Naive thymus-derived CD4-positive, alpha-beta T cell (primary cell): Measurements from ENCODE around the gene EFNA1. TPM values are rescaled to one million over a fixed set of nuclear protein-coding genes. Genes with fewer than 3 reads are reported as not detected.
A peak's percentile ranks its signal among the peaks of the same experiment; 100 is the strongest.
"Not testable (repeated sequence)": the region's sequence is repeated elsewhere in the genome, so short reads cannot be mapped to it uniquely, and the experiment has no call there.

Source experiments
- ATAC-seq: fragments of 150-1000 bp; cut with Tn5 transposase; 2 replicates; pipeline ENCODE4 v1.10.0; 2021; ENCODE audit warnings: mild to moderate bottlenecking, moderate library complexity
- CTCF ChIA-PET: fragments of 350-600 bp; sonication (Branson Sonifier 250); formaldehyde crosslinking; loops from one replicate; lab custom pipeline; 2021; ENCODE audit warnings: antibody characterized with exemption; lab: Charles Lee
- POLR2A ChIA-PET: fragments of 350-600 bp; sonication (Branson Sonifier 250); formaldehyde crosslinking; loops from one replicate; lab custom pipeline; 2021; ENCODE audit warnings: antibody characterized with exemption, inconsistent platforms; lab: Charles Lee
- DNase-seq, 9 donors: peaks; one replicate each; pipeline versions ENCODE4 v3.0.0 to v3.0.0-alpha.2; 2020 to 2022; ENCODE audit warnings: mixed read lengths in 1 of 9
- H3K27ac ChIP-seq: one replicate; pipeline ENCODE4 v1.7.0; 2013; ENCODE audit warnings: mild to moderate bottlenecking, low read depth, low read length, moderate library complexity
- H3K27me3 ChIP-seq, 2 donors: one replicate each; pipeline ENCODE4 v1.7.0; 2013; ENCODE audit warnings: low read length in 2 of 2, mild to moderate bottlenecking in 2 of 2, moderate library complexity in 2 of 2; ENCODE audit not compliant: control insufficient read depth in 2 of 2, insufficient read depth in 2 of 2
- H3K36me3 ChIP-seq, 3 experiments: 1 replicate in 2 of 3; 2 replicates in 1 of 3; pipeline ENCODE4 v1.7.0; 2013; ENCODE audit warnings: low read length in 3 of 3, mild to moderate bottlenecking in 3 of 3, moderate library complexity in 1 of 3; ENCODE audit not compliant: insufficient read depth in 3 of 3, control insufficient read depth in 2 of 3
- H3K4me1 ChIP-seq, 2 donors: one replicate each; pipeline ENCODE4 v1.7.0; 2013; ENCODE audit warnings: low read length in 2 of 2, mild to moderate bottlenecking in 2 of 2, moderate library complexity in 1 of 2; ENCODE audit not compliant: control insufficient read depth in 2 of 2, insufficient read depth in 2 of 2
- H3K4me3 ChIP-seq: 2 replicates; pipeline ENCODE4 v1.7.0; 2013; ENCODE audit warnings: mild to moderate bottlenecking, low read length
- H3K9me3 ChIP-seq, 3 experiments: 1 replicate in 2 of 3; 2 replicates in 1 of 3; pipeline ENCODE4 v1.7.0; 2013; ENCODE audit warnings: low read length in 3 of 3; ENCODE audit not compliant: control insufficient read depth in 2 of 3
- H3K27ac Mint-ChIP-seq, 9 donors: one replicate each; pipeline ENCODE4 v1.8.0; 2020 to 2022; ENCODE audit warnings: mixed read lengths in 9 of 9, mild to moderate bottlenecking in 8 of 9, moderate library complexity in 5 of 9, inconsistent platforms in 2 of 9
- H3K27me3 Mint-ChIP-seq, 5 donors: one replicate each; pipeline ENCODE4 v1.8.0; 2021 to 2022; ENCODE audit warnings: mixed read lengths in 5 of 5, mild to moderate bottlenecking in 1 of 5
- H3K36me3 Mint-ChIP-seq, 5 donors: one replicate each; pipeline ENCODE4 v1.8.0; 2020 to 2022; ENCODE audit warnings: mixed read lengths in 5 of 5, mild to moderate bottlenecking in 3 of 5, inconsistent platforms in 1 of 5
- H3K4me1 Mint-ChIP-seq, 7 donors: one replicate each; pipeline ENCODE4 v1.8.0; 2020 to 2022; ENCODE audit warnings: mixed read lengths in 7 of 7, mild to moderate bottlenecking in 3 of 7, inconsistent platforms in 1 of 7
- H3K4me3 Mint-ChIP-seq, 10 donors: one replicate each; pipeline ENCODE4 v1.8.0; 2020 to 2022; ENCODE audit warnings: mild to moderate bottlenecking in 10 of 10, mixed read lengths in 10 of 10, moderate library complexity in 6 of 10, inconsistent platforms in 2 of 10
- H3K9me3 Mint-ChIP-seq, 11 donors: one replicate each; pipeline ENCODE4 v1.8.0; 2020 to 2022; ENCODE audit warnings: mixed read lengths in 11 of 11, mild to moderate bottlenecking in 4 of 11, inconsistent platforms in 1 of 11, moderate library complexity in 1 of 11
- intact Hi-C, 2 donors: fragments of 100-400 bp; cut with micrococcal nuclease; formaldehyde crosslinking; loops; one replicate each; pipeline ENCODE4 v1.15.1; 2023
- polyA plus RNA-seq, 2 donors: library from polyadenylated mRNA; unstranded; fragments of 300-500 nt; fragmentation: Illumina TruSeq; gene quantifications; one replicate each; pipeline ENCODE4 v1.2.3, GENCODE V29; 2021
- total RNA-seq, 6 experiments: library from RNA in 5 of 6; stranded (reverse) in 5 of 6; gene quantifications; 1 replicate in 5 of 6; 2 replicates in 1 of 6; pipeline ENCODE4 v1.2.3 and lab custom pipeline; 2021 to 2026

The EFNA1 gene
- total and polyA plus RNA-seq, 7 experiments from 2014 or later = 4.0 to 16.8 (median 7.1) TPM; not detected in 1

DNA sequence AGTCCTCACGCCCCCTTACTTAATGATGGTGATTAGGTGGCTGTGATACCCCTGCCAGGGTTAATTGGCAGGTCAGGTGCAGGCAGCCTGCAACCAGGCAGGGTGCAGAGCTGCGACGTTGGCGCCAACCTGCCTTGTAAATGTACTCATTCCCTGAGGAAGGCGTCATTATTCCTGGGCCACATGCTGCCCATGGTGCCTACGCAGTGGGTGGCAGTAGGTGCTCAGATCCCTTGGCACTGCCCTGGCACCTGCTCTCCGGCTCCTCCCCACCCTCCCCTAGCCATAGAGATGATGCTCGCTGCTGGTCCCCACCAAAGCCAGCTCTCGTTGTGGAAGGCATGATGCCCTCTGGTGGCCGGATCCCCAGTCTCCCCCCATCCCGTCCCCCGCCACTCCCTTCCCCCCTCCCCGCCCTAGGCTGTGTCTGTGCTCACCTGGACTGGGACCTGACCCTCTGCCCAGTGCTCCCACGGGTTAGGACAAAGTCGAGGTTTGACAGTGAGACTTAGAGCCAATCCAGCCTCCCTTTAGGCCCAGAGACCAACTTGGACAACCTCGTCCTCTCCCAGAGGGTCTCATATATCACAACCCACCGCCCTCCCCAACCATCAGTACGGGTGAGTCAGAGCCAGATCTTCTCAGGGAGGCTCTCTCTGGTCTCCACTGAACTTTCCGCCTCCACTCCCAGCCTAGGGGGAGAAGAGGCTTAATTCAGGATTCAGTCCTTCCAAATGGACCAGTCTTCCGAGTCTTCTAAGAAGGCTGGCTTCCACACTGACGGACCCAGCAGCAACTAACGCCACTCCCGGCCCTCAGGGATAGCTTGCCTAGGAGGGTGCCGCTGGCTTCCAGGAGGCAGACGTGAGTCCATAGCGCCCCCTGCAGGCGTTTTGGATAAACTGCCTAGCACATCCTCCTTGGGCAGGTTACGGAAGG is 39.8 kb downstream of the EFNA1 start:
- Histone ChIP-seq H3K27me3 (no peaks in the 10 kb centered on the region), H3K27ac (no peak overlapping the region), H3K4me3 (peak overlapping the region; percentile 45), H3K9me3 (no peaks in the 10 kb centered on the region), H3K36me3 (peaks cover 0 to 20% (median 0%) of the 10 kb centered on the region in 3 experiments), H3K4me1 (peaks cover 10 to 20% of the 10 kb centered on the region in 2 donors)
- Mint-ChIP-seq H3K27ac (peak overlapping the region in 7 of 9 donors; percentile 7 to 68 (median 42)), H3K4me1 (peaks cover 18 to 35% (median 24%) of the 10 kb centered on the region in 7 donors), H3K36me3 (peaks cover 3 to 12% (median 11%) of the 10 kb centered on the region in 5 donors), H3K27me3 (peaks cover 0 to 4% (median 0%) of the 10 kb centered on the region in 5 donors), H3K9me3 (no peaks in the 10 kb centered on the region), H3K4me3 (peak overlapping the region in 9 of 10 donors; percentile 22 to 76 (median 66))
- DNase-seq (peak; percentile 69 to 83 (median 81)), ATAC-seq (peak; percentile 85)
- POLR2A ChIA-PET = interaction anchor here (0.8 to 1.7 kb wide), 4 partner anchors 32 to 76 kb away, joined by 3 to 5 read pairs (median 4); partner anchors contain the start of gene SLC50A1
- intact Hi-C loops = loop anchor here (1.0 kb wide), 3 partner anchors 27 to 76 kb away; partner anchors contain the start of gene DPM3 (in 1 of the 2)
- CTCF ChIA-PET = interaction anchor here (0.9 to 6.6 kb wide), 4 partner anchors 72 to 114 kb away, joined by 3 to 88 read pairs (median 7); no protein-coding TSS in a partner anchor

DNA sequence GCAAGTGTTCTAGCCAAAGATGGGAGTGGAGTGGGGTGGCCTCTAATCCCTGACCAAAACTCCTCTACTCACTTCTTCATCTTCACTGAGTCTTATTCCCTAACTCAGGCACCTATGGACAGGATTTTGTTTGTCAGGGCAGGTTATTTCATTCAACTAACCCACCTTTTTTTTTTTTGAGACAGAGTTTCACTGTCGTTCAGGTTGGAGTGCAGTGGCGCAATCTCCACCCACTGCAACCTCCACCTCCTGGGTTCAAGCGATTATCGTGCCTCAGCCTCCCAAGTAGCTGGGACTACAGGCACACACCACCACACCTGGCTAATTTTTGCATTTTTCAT is 40.4 kb downstream of the EFNA1 start:
- peak overlapping the region in 6 of 9 donors; percentile 7 to 68 (median 40) for H3K27ac Mint-ChIP-seq
- Histone ChIP-seq H3K4me1 (peaks cover 12 to 22% of the 10 kb centered on the region in 2 donors), H3K36me3 (peaks cover 0 to 24% (median 0%) of the 10 kb centered on the region in 3 experiments)
- H3K27me3 Mint-ChIP-seq, H3K27ac ChIP-seq, ATAC-seq, H3K27me3 ChIP-seq, H3K9me3 Mint-ChIP-seq, H3K9me3 ChIP-seq, H3K4me3 ChIP-seq, DNase-seq: not testable (repeated sequence)
- intact Hi-C loops = loop anchor here in 1 of 2 donors (1.0 kb wide), 1 partner anchor 77 kb away; no protein-coding TSS in a partner anchor
- H3K4me3 Mint-ChIP-seq = peak overlapping the region in 5 of 10 donors; percentile 22 to 76 (median 66)
- POLR2A ChIA-PET = interaction anchor here (0.8 to 1.2 kb wide), 2 partner anchors 33 to 62 kb away, joined by 3 to 4 read pairs; partner anchors contain the start of gene SLC50A1
- H3K36me3 Mint-ChIP-seq = peaks cover 3 to 12% (median 11%) of the 10 kb centered on the region in 5 donors
- H3K4me1 Mint-ChIP-seq = peaks cover 20 to 40% (median 27%) of the 10 kb centered on the region in 7 donors
- CTCF ChIA-PET = interaction anchor here (0.9 to 6.6 kb wide), 4 partner anchors 73 to 115 kb away, joined by 3 to 88 read pairs (median 7); no protein-coding TSS in a partner anchor

DNA sequence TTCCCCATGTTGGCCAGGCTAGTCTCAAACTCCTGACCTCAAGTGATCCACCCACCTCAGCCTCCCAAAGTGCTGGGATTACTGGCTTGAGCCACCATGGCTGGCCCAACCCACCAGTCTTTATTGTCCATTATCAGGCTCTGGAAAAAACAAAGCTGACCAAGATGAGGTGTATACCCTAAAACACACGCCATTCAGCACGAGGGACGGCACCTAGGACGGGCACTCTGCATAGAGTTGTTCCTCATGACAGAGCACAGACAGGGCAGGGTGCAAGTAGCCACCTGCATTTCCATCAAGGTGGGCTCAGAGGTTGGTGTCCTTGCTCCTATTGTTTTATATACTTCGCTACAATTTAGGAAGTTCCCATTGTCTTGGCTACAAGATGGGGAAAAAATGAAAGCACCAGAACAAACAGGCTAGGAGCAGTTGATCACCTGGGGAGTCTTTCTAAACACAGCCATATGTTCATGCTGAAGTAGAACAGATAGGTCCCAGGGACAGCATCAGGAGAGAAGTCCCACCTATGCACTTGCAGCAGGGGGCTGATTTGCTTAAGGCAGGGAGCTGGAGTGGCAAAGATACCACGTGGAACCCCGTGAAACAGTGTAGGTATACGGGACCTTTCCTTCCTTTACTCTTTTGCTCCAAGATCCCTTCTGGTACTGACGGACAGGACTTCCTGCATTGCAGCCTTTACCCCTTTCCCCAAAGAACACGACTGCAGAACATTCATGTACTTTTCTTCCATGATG is 41.0 kb downstream of the EFNA1 start:
- H3K4me1 Mint-ChIP-seq = peaks cover 26 to 45% (median 32%) of the 10 kb centered on the region in 7 donors
- peak in 1 of 9 donors; percentile 18 for DNase-seq
- H3K27me3 ChIP-seq = no peaks in the 10 kb centered on the region
- H3K9me3 Mint-ChIP-seq = peaks cover 0 to 4% (median 0%) of the 10 kb centered on the region in 11 donors
- H3K36me3 Mint-ChIP-seq = peaks cover 3 to 13% (median 11%) of the 10 kb centered on the region in 5 donors
- no peak overlapping the region for H3K4me3 ChIP-seq
- ChIA-PET POLR2A (interaction anchor here (1.2 kb wide), 1 partner anchor 34 kb away, joined by 4 read pairs; the partner anchor contains the start of gene SLC50A1), CTCF (interaction anchor here (0.5 to 6.6 kb wide), 11 partner anchors 21 to 777 kb away, joined by 3 to 88 read pairs (median 3); partner anchors contain the start of genes MTX1 and PMVK)
- H3K4me1 ChIP-seq = peaks cover 16 to 22% of the 10 kb centered on the region in 2 donors
- no peak for ATAC-seq
- H3K9me3 ChIP-seq = no peaks in the 10 kb centered on the region
- peak overlapping the region in 1 of 9 donors; percentile 65 for H3K27ac Mint-ChIP-seq
- H3K27ac ChIP-seq = no peak overlapping the region
- intact Hi-C loops = loop anchor here in 1 of 2 donors (1.0 kb wide), 1 partner anchor 77 kb away; no protein-coding TSS in a partner anchor
- peaks cover 0 to 24% (median 0%) of the 10 kb centered on the region in 3 experiments for H3K36me3 ChIP-seq
- no peak overlapping the region for H3K4me3 Mint-ChIP-seq
- H3K27me3 Mint-ChIP-seq = peaks cover 0 to 10% (median 0%) of the 10 kb centered on the region in 5 donors

GRCh38 chr1:155169541-155169940 is 41.9 kb downstream of the EFNA1 start:
- intact Hi-C loops = no loop called here

DNA sequence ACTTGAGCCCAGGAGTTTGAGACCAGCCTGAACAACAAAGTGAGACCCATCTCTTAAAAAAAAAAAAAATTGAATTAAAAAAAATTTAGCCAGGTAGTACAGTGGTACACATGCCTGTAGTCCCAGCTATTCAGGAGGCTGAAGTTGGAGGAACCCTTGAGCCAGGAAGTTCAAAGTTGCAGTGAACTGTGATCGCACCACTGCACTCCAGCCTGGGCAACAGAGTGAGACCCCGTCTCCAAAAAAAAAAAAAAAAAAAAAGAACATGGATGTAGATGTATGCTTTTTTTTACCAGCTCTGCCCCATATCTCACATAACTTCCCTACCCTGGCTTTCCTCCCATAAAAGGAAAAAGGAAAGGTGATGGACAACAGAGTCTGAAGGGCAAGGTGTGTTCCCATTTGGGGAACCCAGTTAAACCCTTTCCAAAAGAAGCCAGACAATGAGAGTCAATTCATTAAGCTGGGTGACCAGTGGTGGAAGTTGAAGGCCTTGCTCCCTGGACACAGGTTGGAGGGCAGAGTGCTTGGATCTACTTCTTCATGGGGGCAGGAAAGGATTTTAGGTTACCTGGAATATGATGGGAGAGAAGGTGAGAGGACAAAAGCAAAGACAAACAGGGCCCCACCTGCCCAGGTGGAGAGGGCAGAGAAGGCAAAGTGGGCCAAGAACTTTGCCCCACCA is 42.6 kb downstream of the EFNA1 start:
- Histone ChIP-seq H3K27ac (no peak overlapping the region), H3K27me3 (no peaks in the 10 kb centered on the region), H3K4me3 (no peak overlapping the region), H3K9me3 (no peaks in the 10 kb centered on the region), H3K4me1 (peaks cover 16 to 22% of the 10 kb centered on the region in 2 donors), H3K36me3 (peaks cover 0 to 24% (median 0%) of the 10 kb centered on the region in 3 experiments)
- ATAC-seq (no peak), DNase-seq (no peak)
- CTCF ChIA-PET = interaction anchor here (0.6 to 6.6 kb wide), 5 partner anchors 23 to 385 kb away, joined by 3 to 88 read pairs (median 6); no protein-coding TSS in a partner anchor
- Mint-ChIP-seq H3K9me3 (peaks cover 0 to 4% (median 0%) of the 10 kb centered on the region in 11 donors), H3K27ac (peak overlapping the region in 4 of 9 donors; percentile 32 to 83 (median 68)), H3K27me3 (peaks cover 0 to 10% (median 0%) of the 10 kb centered on the region in 5 donors), H3K36me3 (peaks cover 3 to 17% (median 11%) of the 10 kb centered on the region in 5 donors), H3K4me3 (peak overlapping the region in 3 of 10 donors; percentile 20 to 53 (median 32)), H3K4me1 (peaks cover 31 to 59% (median 45%) of the 10 kb centered on the region in 7 donors)
- POLR2A ChIA-PET = no interaction called here
- intact Hi-C loops = loop anchor here (5.0 kb wide), 2 partner anchors 72 to 152 kb away; partner anchors contain the start of gene RUSC1 (in 1 of the 2)

More at GRCh38 chr1:155169541-155169940, 41.9 kb downstream of the EFNA1 start:
- Mint-ChIP-seq H3K27me3 (peaks cover 0 to 10% (median 0%) of the 10 kb centered on the region in 5 donors), H3K9me3 (peaks cover 0 to 4% (median 0%) of the 10 kb centered on the region in 11 donors), H3K36me3 (peaks cover 3 to 15% (median 11%) of the 10 kb centered on the region in 5 donors), H3K4me3 (peak overlapping the region in 3 of 10 donors; percentile 0 to 20 (median 7)), H3K4me1 (peaks cover 27 to 52% (median 38%) of the 10 kb centered on the region in 7 donors), H3K27ac (peak overlapping the region in 1 of 9 donors; percentile 75)
- Histone ChIP-seq H3K27ac (no peak overlapping the region), H3K9me3 (no peaks in the 10 kb centered on the region), H3K4me3 (no peak overlapping the region), H3K36me3 (peaks cover 0 to 24% (median 0%) of the 10 kb centered on the region in 3 experiments), H3K4me1 (peaks cover 16 to 22% of the 10 kb centered on the region in 2 donors), H3K27me3 (no peaks in the 10 kb centered on the region)
- ATAC-seq (no peak), DNase-seq (no peak)
- POLR2A ChIA-PET = interaction anchor here (0.6 kb wide), 1 partner anchor 556 kb away, joined by 3 read pairs; no protein-coding TSS in a partner anchor
- CTCF ChIA-PET = interaction anchor here (0.5 to 6.6 kb wide), 9 partner anchors 24 to 233 kb away, joined by 3 to 88 read pairs (median 3); partner anchors contain the start of genes MTX1 and PMVK
